H1 (cell line): Measurements from ENCODE around the gene ZNF584. TPM values are rescaled to one million over a fixed set of nuclear protein-coding genes. Genes with fewer than 3 reads are reported as not detected.
A peak's percentile ranks its signal among the peaks of the same experiment; 100 is the strongest.

Experiments used
- CTCF ChIA-PET: fragments of 300-600 bp; sonication (Branson Sonifier 250); formaldehyde crosslinking; loops from one replicate; lab custom pipeline; 2021; ENCODE audit not compliant: partially characterized antibody; lab: Charles Lee
- POLR2A ChIA-PET: fragments of 300-600 bp; sonication (Branson Sonifier 250); formaldehyde crosslinking; loops from one replicate; lab custom pipeline; 2021; ENCODE audit warnings: inconsistent platforms; ENCODE audit not compliant: partially characterized antibody; lab: Charles Lee
- DNase-seq, 2 experiments: peaks; one replicate each; pipeline versions ENCODE4 v3.0.0 to v3.0.0-alpha.2; 2010 to 2022; ENCODE audit warnings: low spot score in 2 of 2, low read depth in 1 of 2, mixed read lengths in 1 of 2
- FAIRE-seq: peaks from 2 replicates; lab custom pipeline; 2011; peaks lifted over from hg19 to GRCh38; lab: Jason Lieb, UNC
- H2AFZ ChIP-seq: 2 replicates; pipeline ENCODE4 v1.8.1; 2012; ENCODE audit warnings: low read length, inconsistent platforms
- H2AK5ac ChIP-seq: 2 replicates; pipeline ENCODE4 v1.6.1; 2013; ENCODE audit warnings: low read depth, low read length
- H2BK120ac ChIP-seq: replicated peaks from 2 replicates; pipeline ENCODE3; 2013; ENCODE audit warnings: low read depth, low read length, inconsistent platforms
- H2BK12ac ChIP-seq: 2 replicates; pipeline ENCODE4 v1.6.1; 2013; ENCODE audit warnings: low read depth, low read length
- H2BK15ac ChIP-seq: 2 replicates; pipeline ENCODE4 v1.6.1; 2013; ENCODE audit warnings: low read length
- H2BK20ac ChIP-seq: 2 replicates; pipeline ENCODE4 v1.6.1; 2013; ENCODE audit warnings: low read length
- H2BK5ac ChIP-seq: 2 replicates; pipeline ENCODE4 v1.6.1; 2013; ENCODE audit warnings: low read depth, low read length
- H3K14ac ChIP-seq: 2 replicates; pipeline ENCODE4 v1.6.1; 2013; ENCODE audit warnings: inconsistent platforms; ENCODE audit not compliant: insufficient read length
- H3K18ac ChIP-seq: 2 replicates; pipeline ENCODE4 v1.6.1; 2013; ENCODE audit warnings: low read length; ENCODE audit errors: extremely low read depth
- H3K23ac ChIP-seq: 2 replicates; pipeline ENCODE4 v1.6.1; 2013; ENCODE audit warnings: inconsistent platforms; ENCODE audit not compliant: insufficient read length
- H3K23me2 ChIP-seq: 2 replicates; pipeline ENCODE4 v1.6.1; 2013; ENCODE audit warnings: low read depth, low read length
- H3K27ac ChIP-seq: 2 replicates; pipeline ENCODE4 v1.6.1; 2011; ENCODE audit warnings: low read depth, low read length, inconsistent platforms
- H3K27me3 ChIP-seq, 4 experiments: replicated peaks in 1 of 4; 1 replicate in 1 of 4; 2 replicates in 3 of 4; pipeline versions ENCODE4 v1.6.1 to v1.8.1; 2011 to 2013; ENCODE audit warnings: low read length in 3 of 4, mild to moderate bottlenecking in 3 of 4, inconsistent platforms in 2 of 4, mixed read lengths in 2 of 4, moderate library complexity in 1 of 4; ENCODE audit not compliant: control insufficient read depth in 3 of 4, insufficient read depth in 3 of 4; ENCODE audit errors: extremely low read depth in 1 of 4
- H3K36me3 ChIP-seq, 4 experiments: 2 replicates each; pipeline versions ENCODE4 v1.6.1 to v1.8.1; 2011 to 2013; ENCODE audit warnings: mild to moderate bottlenecking in 4 of 4, low read length in 3 of 4, moderate library complexity in 2 of 4, control low read depth in 1 of 4, inconsistent platforms in 1 of 4; ENCODE audit not compliant: insufficient read depth in 4 of 4, control insufficient read depth in 2 of 4
- H3K4ac ChIP-seq: replicated peaks from 2 replicates; pipeline ENCODE3; 2013; ENCODE audit warnings: low read length, low read depth, mixed read lengths, inconsistent platforms; ENCODE audit not compliant: insufficient read length
- H3K4me1 ChIP-seq, 4 experiments: replicated peaks in 1 of 4; 1 replicate in 1 of 4; 2 replicates in 3 of 4; pipeline versions ENCODE4 v1.6.1 to v1.8.1; 2011 to 2013; ENCODE audit warnings: low read length in 3 of 4, inconsistent platforms in 2 of 4, mixed read lengths in 1 of 4; ENCODE audit not compliant: insufficient read depth in 4 of 4, control insufficient read depth in 3 of 4
- H3K4me2 ChIP-seq, 2 experiments: 2 replicates each; pipeline versions ENCODE4 v1.6.1 to v1.8.1; 2011 to 2013; ENCODE audit warnings: low read depth in 2 of 2, low read length in 2 of 2, control low read depth in 1 of 2, inconsistent platforms in 1 of 2, mild to moderate bottlenecking in 1 of 2; ENCODE audit not compliant: insufficient read depth in 1 of 2
- H3K4me3 ChIP-seq, 4 experiments: fragments of 200-600, 300-600 bp in 1 of 4; sonication (generic), shearing (Covaris generic), sonication (Bioruptor Twin) in 1 of 4; 2 replicates each; pipeline versions ENCODE4 v1.5.1 to v1.8.1; 2011 to 2016; ENCODE audit warnings: low read length in 4 of 4, low read depth in 3 of 4, control low read depth in 2 of 4, inconsistent platforms in 2 of 4, mild to moderate bottlenecking in 2 of 4, mixed read lengths in 1 of 4, moderate library complexity in 1 of 4; ENCODE audit not compliant: insufficient read depth in 2 of 4; ENCODE audit errors: extremely low read depth in 1 of 4
- H3K56ac ChIP-seq: replicated peaks from 2 replicates; pipeline ENCODE3; 2013; ENCODE audit warnings: low read depth, mild to moderate bottlenecking, mixed read lengths, low read length, inconsistent platforms; ENCODE audit not compliant: insufficient read length
- H3K79me1 ChIP-seq: 2 replicates; pipeline ENCODE4 v1.6.1; 2013; ENCODE audit warnings: low read depth, low read length, control low read depth
- H3K79me2 ChIP-seq, 2 experiments: 2 replicates each; pipeline versions ENCODE4 v1.6.1 to v1.8.1; 2012 to 2013; ENCODE audit warnings: low read length in 2 of 2, mild to moderate bottlenecking in 2 of 2, inconsistent platforms in 1 of 2; ENCODE audit not compliant: insufficient read depth in 2 of 2, control insufficient read depth in 1 of 2
- H3K9ac ChIP-seq, 4 experiments: replicated peaks in 1 of 4; 1 replicate in 1 of 4; 2 replicates in 3 of 4; pipeline versions ENCODE4 v1.6.1 to v1.8.1; 2011 to 2013; ENCODE audit warnings: low read depth in 3 of 4, low read length in 3 of 4, control low read depth in 2 of 4, mild to moderate bottlenecking in 2 of 4, moderate library complexity in 2 of 4, inconsistent platforms in 1 of 4; ENCODE audit errors: extremely low read depth in 1 of 4
- H3K9me3 ChIP-seq, 2 experiments: 2 replicates each; pipeline versions ENCODE4 v1.6.1 to v1.8.1; 2012 to 2013; ENCODE audit warnings: mild to moderate bottlenecking in 2 of 2, moderate library complexity in 2 of 2, control low read depth in 1 of 2, inconsistent platforms in 1 of 2, low read depth in 1 of 2, low read length in 1 of 2, mixed read lengths in 1 of 2; ENCODE audit not compliant: insufficient read depth in 2 of 2
- H4K20me1 ChIP-seq, 2 experiments: replicated peaks in 1 of 2; 2 replicates each; pipeline versions ENCODE3 to v1.8.1; 2011 to 2013; ENCODE audit warnings: inconsistent platforms in 2 of 2, low read length in 2 of 2, mild to moderate bottlenecking in 1 of 2; ENCODE audit not compliant: insufficient read depth in 2 of 2, control insufficient read depth in 1 of 2
- H4K5ac ChIP-seq: 2 replicates; pipeline ENCODE4 v1.6.1; 2013; ENCODE audit warnings: low read length, low read depth, mixed read lengths, inconsistent platforms; ENCODE audit not compliant: insufficient read length
- H4K8ac ChIP-seq: 2 replicates; pipeline ENCODE4 v1.8.0; 2013; ENCODE audit warnings: mild to moderate bottlenecking, moderate library complexity, low read length, inconsistent platforms; ENCODE audit not compliant: insufficient read depth; ENCODE audit errors: extremely low read depth
- H4K91ac ChIP-seq: replicated peaks from 2 replicates; pipeline ENCODE3; 2013; ENCODE audit warnings: low read length, mixed read lengths, inconsistent platforms; ENCODE audit not compliant: insufficient read length
- CBX5 ChIP-seq: fragments of 300-800, 300-1000 bp; sonication (generic); IDR thresholded peaks from 2 replicates; pipeline ENCODE4 v1.7.1; 2016; ENCODE audit warnings: antibody characterized with exemption, low read length, low read depth
- GABPA ChIP-seq: IDR thresholded peaks from 2 replicates; pipeline ENCODE4 v1.6.1; 2011; ENCODE audit warnings: mild to moderate bottlenecking, low read length, moderate library complexity, borderline replicate concordance; ENCODE audit not compliant: insufficient read depth
- GTF2F1 ChIP-seq: IDR thresholded peaks from 2 replicates; pipeline ENCODE4 v1.6.1; 2012; ENCODE audit warnings: low read depth, low read length, improper control_type of control experiment, borderline replicate concordance
- HDAC6 ChIP-seq: IDR thresholded peaks from one replicate; pipeline ENCODE4 v1.7.1; 2012; ENCODE audit warnings: low read depth, mild to moderate bottlenecking, inconsistent platforms, low read length, moderate library complexity
- NRF1 ChIP-seq: IDR thresholded peaks from 2 replicates; pipeline ENCODE4 v1.6.1; 2011; ENCODE audit warnings: mild to moderate bottlenecking, low read depth, low read length, improper control_type of control experiment
- RAD21 ChIP-seq, 2 experiments: IDR thresholded peaks in 1 of 2; conservative IDR thresholded peaks in 1 of 2; 2 replicates each; pipeline ENCODE4 v1.6.1; 2011; ENCODE audit warnings: low read depth in 2 of 2, low read length in 2 of 2, improper control_type of control experiment in 1 of 2, inconsistent platforms in 1 of 2, mild to moderate bottlenecking in 1 of 2, moderate library complexity in 1 of 2
- SIRT6 ChIP-seq: IDR thresholded peaks from one replicate; pipeline ENCODE4 v1.7.1; 2012; ENCODE audit warnings: low read length, inconsistent platforms
- TCF12 ChIP-seq: IDR thresholded peaks from 2 replicates; pipeline ENCODE4 v1.6.1; 2011; ENCODE audit warnings: low read depth, mild to moderate bottlenecking, low read length
- WGBS, 2 experiments: shearing (Covaris generic) in 1 of 2; methylation state at CpG; one replicate each; pipeline versions ENCODE4 v1.1.6 to v1.1.7; 2013 to 2015; ENCODE audit warnings: low lambda C conversion rate in 2 of 2, mixed read lengths in 2 of 2, inconsistent platforms in 1 of 2, low coverage in 1 of 2, missing lambda C conversion rate in 1 of 2; ENCODE audit not compliant: insufficient replicate concordance in 2 of 2, insufficient coverage in 1 of 2, insufficient read length in 1 of 2; ENCODE audit errors: extremely low coverage in 1 of 2, missing lambda C conversion rate in 1 of 2; 5-methylcytosine and 5-hydroxymethylcytosine counted together
- polyA plus RNA-seq, 7 experiments: library from polyadenylated mRNA; depleted of rRNA in 3 of 7; stranded (reverse) in 5 of 7; unstranded in 2 of 7; fragments of >200 nt in 5 of 7; fragments of 200-250 nt in 2 of 7; gene quantifications; 1 replicate in 5 of 7; 2 replicates in 1 of 7; 4 replicates in 1 of 7; pipeline versions ENCODE4 v1.2.1 to v1.2.3, GENCODE V29; 2011 to 2013; ENCODE audit warnings: missing spikeins in 2 of 7, mixed read lengths in 2 of 7
- total RNA-seq: library from RNA; stranded (reverse); fragmentation: NEBNext Ultra II Directional; extraction: Animal tissue kit (Norgen Biotek cat#: 25700); gene quantifications from 2 replicates; pipeline ENCODE4 v1.2.1, GENCODE V29; 2021
- TF ChIP-seq, protein P1 (sequence below), 3 experiments: IDR thresholded peaks; 1 replicate in 2 of 3; 2 replicates in 1 of 3; pipeline versions ENCODE4 v1.5.1 to v1.6.1; 2011; ENCODE audit warnings: low read length in 3 of 3, mild to moderate bottlenecking in 3 of 3, inconsistent platforms in 2 of 3, low read depth in 1 of 3, moderate library complexity in 1 of 3; ENCODE audit not compliant: insufficient read depth in 1 of 3; ENCODE audit errors: control extremely low read depth in 1 of 3

Gene ZNF584
- total and polyA plus RNA-seq, 2 of the 8 experiments (the other 6 are each of a cell fraction or from before 2014, with no cell fraction given) = 2.5 to 5.2 TPM

DNA sequence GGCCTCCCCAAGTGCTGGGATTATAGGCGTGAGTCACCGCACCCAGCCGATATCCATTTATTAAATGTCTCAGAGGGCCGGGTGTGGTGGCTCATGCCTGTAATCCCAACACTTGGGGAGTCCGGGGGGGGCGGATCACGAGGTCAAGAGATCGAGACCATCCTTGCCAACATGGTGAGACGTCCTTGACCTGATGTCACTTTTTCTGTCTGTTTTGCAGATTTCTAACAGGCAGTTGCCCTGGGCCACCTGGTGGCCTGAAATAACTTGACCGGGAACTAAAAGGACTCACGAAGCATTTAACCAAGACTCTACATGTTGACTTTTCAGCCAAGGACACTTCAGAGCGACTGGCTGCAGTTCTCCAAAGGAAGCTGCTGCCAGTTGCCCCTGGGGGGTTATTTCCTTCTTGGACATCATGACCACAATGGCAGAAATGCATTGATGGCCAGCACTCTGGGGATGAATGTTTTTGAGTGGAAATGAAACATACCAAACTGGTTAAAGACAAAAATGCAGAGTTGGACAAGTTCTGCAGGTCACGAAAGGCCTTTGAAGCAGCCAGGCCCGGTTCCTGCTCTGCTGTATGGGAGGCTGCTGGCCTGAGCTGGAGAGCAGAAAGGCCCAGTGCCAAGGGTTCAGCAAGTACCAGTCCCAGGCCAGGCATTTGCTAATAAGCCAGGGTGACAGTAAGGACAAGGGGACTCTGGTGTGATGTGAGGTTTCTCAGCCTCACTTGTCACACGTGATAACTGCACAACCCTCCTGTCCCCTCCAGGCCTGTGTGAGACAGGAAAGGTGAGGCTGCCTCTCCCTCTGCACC lies 35.9 kb upstream of the ZNF584 start:
- H3K56ac ChIP-seq = no peak overlapping the region
- H4K20me1 ChIP-seq = peaks cover 0 to 3% of the 10 kb centered on the region in 2 experiments
- H2BK120ac ChIP-seq = no peak overlapping the region
- H3K27me3 ChIP-seq = no peaks in the 10 kb centered on the region
- no peak overlapping the region for H2BK20ac ChIP-seq
- H3K27ac ChIP-seq = no peak overlapping the region
- H4K8ac ChIP-seq = no peak overlapping the region
- no peak overlapping the region for H3K9ac ChIP-seq
- no peak overlapping the region for H3K18ac ChIP-seq
- H3K14ac ChIP-seq = no peak overlapping the region
- no peak for DNase-seq
- H2BK15ac ChIP-seq = no peak overlapping the region
- peak; percentile 66 for FAIRE-seq
- no peak overlapping the region for H4K91ac ChIP-seq
- no peaks in the 10 kb centered on the region for H3K79me2 ChIP-seq
- WGBS, 2 experiments = 82% methylated on average over 15 of the region's 15 CpGs; no CpG with 5 or more reads in 1 of the 2 experiments
- H3K4me1 ChIP-seq = no peaks in the 10 kb centered on the region
- H3K36me3 ChIP-seq = no peaks in the 10 kb centered on the region
- no peak overlapping the region for H2AK5ac ChIP-seq
- H3K4ac ChIP-seq = no peak overlapping the region
- POLR2A ChIA-PET = interaction anchor here (0.8 to 8.5 kb wide), 9 partner anchors 9 to 67 kb away, joined by 3 to 94 read pairs (median 4); partner anchors contain the start of genes ERVK3-1, RPS5 and ZNF497
- no peaks in the 10 kb centered on the region for H3K23me2 ChIP-seq
- H3K4me2 ChIP-seq = no peak overlapping the region
- no peak overlapping the region for H3K4me3 ChIP-seq
- H2BK5ac ChIP-seq = no peak overlapping the region
- CTCF ChIA-PET = interaction anchor here (0.7 to 2.0 kb wide), 5 partner anchors 14 to 154 kb away, joined by 3 to 10 read pairs (median 3); partner anchors contain the start of gene ZNF544
- H2AFZ ChIP-seq = no peak overlapping the region
- no peak overlapping the region for H4K5ac ChIP-seq
- no peak overlapping the region for H2BK12ac ChIP-seq
- 0 out of 2 replicates have a peak, but pooled peaks cover 2% of the 10 kb centered on the region for H3K79me1 ChIP-seq
- no peaks in the 10 kb centered on the region for H3K9me3 ChIP-seq
- H3K23ac ChIP-seq = no peak overlapping the region
- TF ChIP-seq, protein P1, sequence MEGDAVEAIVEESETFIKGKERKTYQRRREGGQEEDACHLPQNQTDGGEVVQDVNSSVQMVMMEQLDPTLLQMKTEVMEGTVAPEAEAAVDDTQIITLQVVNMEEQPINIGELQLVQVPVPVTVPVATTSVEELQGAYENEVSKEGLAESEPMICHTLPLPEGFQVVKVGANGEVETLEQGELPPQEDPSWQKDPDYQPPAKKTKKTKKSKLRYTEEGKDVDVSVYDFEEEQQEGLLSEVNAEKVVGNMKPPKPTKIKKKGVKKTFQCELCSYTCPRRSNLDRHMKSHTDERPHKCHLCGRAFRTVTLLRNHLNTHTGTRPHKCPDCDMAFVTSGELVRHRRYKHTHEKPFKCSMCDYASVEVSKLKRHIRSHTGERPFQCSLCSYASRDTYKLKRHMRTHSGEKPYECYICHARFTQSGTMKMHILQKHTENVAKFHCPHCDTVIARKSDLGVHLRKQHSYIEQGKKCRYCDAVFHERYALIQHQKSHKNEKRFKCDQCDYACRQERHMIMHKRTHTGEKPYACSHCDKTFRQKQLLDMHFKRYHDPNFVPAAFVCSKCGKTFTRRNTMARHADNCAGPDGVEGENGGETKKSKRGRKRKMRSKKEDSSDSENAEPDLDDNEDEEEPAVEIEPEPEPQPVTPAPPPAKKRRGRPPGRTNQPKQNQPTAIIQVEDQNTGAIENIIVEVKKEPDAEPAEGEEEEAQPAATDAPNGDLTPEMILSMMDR (IDR thresholded peaks at IDR 0.05; ENCODE audit: control extremely low read depth in 1 of 3, insufficient read depth in 1 of 3, low read depth in 1 of 3, low read length in 3 of 3) = peak in 2 of 3 experiments; percentile 43 to 55; a peak in 3 of 4 replicates
- TF ChIP-seq CBX5 (no peak), NRF1 (no peak), RAD21 (IDR thresholded peaks at IDR 0.05 in 1 of 2, conservative IDR thresholded peaks at IDR 0.05 in 1 of 2; ENCODE audit: low read depth in 2 of 2, low read length in 2 of 2) (peak; percentile 31 to 49; a peak in 3 of 4 replicates), HDAC6 (no peak), GABPA (no peak), TCF12 (no peak), SIRT6 (no peak), GTF2F1 (no peak)
